Astrocyte (in vitro differentiated cells and primary cell): ENCODE measurements around the gene TNNI3K.

Experiments used
- EZH2 ChIP-seq: IDR thresholded peaks from 2 replicates; pipeline ENCODE4 v1.6.1; 2012; ENCODE audit warnings: mild to moderate bottlenecking, low read length, inconsistent platforms; ENCODE audit not compliant: insufficient read depth
- TF ChIP-seq, protein P1 (sequence below): IDR thresholded peaks from 2 replicates; pipeline ENCODE4 v1.5.1; 2011; ENCODE audit warnings: low read depth, mild to moderate bottlenecking, inconsistent platforms, low read length, moderate library complexity; ENCODE audit not compliant: insufficient read depth

DNA sequence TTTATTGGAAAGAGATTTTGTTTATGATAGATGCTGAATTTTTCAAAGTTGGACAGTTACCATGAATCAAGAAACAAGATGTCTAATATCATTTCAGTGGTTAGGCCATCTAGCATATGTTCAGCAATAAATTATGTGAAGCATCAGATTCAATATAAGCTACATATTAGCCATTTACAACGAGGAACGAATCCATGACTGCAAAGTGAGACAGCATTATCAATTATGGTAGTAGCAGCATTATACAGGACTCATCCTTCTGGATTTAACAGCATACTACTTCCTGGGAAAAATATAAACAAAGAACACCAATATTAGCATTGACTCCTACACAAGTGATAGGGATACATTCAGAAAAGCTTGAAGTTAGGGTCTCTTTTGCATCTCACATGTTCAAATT lies 218.1 kb downstream of the TNNI3K start:
- TF ChIP-seq, protein P1, sequence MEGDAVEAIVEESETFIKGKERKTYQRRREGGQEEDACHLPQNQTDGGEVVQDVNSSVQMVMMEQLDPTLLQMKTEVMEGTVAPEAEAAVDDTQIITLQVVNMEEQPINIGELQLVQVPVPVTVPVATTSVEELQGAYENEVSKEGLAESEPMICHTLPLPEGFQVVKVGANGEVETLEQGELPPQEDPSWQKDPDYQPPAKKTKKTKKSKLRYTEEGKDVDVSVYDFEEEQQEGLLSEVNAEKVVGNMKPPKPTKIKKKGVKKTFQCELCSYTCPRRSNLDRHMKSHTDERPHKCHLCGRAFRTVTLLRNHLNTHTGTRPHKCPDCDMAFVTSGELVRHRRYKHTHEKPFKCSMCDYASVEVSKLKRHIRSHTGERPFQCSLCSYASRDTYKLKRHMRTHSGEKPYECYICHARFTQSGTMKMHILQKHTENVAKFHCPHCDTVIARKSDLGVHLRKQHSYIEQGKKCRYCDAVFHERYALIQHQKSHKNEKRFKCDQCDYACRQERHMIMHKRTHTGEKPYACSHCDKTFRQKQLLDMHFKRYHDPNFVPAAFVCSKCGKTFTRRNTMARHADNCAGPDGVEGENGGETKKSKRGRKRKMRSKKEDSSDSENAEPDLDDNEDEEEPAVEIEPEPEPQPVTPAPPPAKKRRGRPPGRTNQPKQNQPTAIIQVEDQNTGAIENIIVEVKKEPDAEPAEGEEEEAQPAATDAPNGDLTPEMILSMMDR: no peak
- TF ChIP-seq EZH2: no peak
